Nephron progenitor cell (in vitro differentiated cells): Measurements from ENCODE around the gene BMPER.

Experiments used
- DNase-seq: peaks from one replicate; pipeline ENCODE4 v3.0.0; 2021
- H3K27ac Mint-ChIP-seq: 2 replicates; pipeline ENCODE4 v1.8.0; 2021; ENCODE audit warnings: mild to moderate bottlenecking, moderate library complexity, mixed read lengths
- H3K27me3 Mint-ChIP-seq: 2 replicates; pipeline ENCODE4 v1.8.0; 2021; ENCODE audit warnings: mild to moderate bottlenecking, low read depth, mixed read lengths; ENCODE audit not compliant: poor library complexity
- H3K36me3 Mint-ChIP-seq: 2 replicates; pipeline ENCODE4 v1.8.0; 2021; ENCODE audit warnings: low read depth, mixed read lengths
- H3K4me1 Mint-ChIP-seq: 2 replicates; pipeline ENCODE4 v1.8.0; 2021; ENCODE audit warnings: mixed read lengths
- H3K4me3 Mint-ChIP-seq: 2 replicates; pipeline ENCODE4 v1.8.0; 2021; ENCODE audit warnings: mild to moderate bottlenecking, moderate library complexity, mixed read lengths
- H3K9me3 Mint-ChIP-seq: 2 replicates; pipeline ENCODE4 v1.8.0; 2021; ENCODE audit warnings: mild to moderate bottlenecking, moderate library complexity, mixed read lengths
- CTCF ChIP-seq: fragments of 200-600 bp; sonication (generic); IDR thresholded peaks from 2 replicates; pipeline ENCODE4 v1.5.0; 2021; ENCODE audit warnings: antibody characterized with exemption

BMPER gene

DNA sequence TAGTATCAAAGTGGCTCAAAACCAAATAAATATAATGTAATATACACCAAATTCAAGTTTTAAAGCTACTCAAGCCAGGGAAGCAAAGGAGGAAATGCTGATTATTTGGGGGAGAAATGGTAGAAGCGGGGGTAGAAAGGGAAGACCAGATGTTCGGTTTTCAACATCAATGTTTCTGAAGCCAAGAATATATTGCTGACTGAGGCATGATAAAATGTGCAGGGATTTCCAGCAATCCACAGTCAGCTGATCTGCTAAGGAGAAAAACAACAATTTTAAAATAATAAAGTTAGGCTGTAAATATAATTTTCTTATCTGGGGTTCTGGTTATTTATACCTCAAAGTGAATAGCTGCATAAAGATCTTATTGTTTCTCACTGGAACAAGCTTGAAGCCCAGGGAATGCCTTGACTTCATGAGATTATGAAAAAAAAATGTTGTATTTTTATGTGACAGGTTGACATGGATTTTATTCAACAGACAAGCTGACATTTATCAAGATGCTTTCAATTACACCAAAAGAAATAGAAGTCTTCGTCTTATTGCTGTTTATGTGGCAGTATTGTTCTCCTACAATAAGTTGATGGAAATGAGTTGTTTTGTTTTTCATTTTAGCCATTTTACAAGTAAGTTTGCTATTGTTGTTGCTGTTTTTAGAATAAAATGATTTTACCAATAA lies 28.6 kb upstream of the BMPER start:
- Mint-ChIP-seq H3K4me3 (no peak overlapping the region), H3K27me3 (no peaks in the 10 kb centered on the region), H3K27ac (no peak overlapping the region), H3K36me3 (no peaks in the 10 kb centered on the region), H3K4me1 (peaks cover 28% of the 10 kb centered on the region), H3K9me3 (no peaks in the 10 kb centered on the region)
- no peak for TF ChIP-seq CTCF
- no peak for DNase-seq

DNA sequence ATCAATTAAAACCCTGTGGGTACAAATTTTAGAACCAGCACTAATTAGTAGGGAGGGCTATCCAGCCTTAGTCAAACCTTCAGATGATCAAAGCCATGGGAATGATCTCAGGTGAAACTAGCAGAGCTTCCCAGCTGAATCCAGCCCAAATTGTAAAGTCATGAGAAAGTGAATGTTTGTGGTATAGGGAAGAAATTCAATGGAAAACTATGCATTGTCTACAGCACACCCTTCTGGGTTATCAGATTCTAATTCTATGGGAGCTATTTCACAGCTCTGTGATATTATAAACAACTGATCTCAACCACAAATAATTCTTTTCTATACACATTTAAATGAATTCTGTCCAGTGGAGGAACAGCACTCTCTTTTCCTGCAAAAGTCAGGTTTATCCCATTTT lies 24.6 kb upstream of the BMPER start:
- Mint-ChIP-seq H3K36me3 (no peaks in the 10 kb centered on the region), H3K4me3 (no peak overlapping the region), H3K27ac (no peak overlapping the region), H3K4me1 (peaks cover 19% of the 10 kb centered on the region), H3K9me3 (no peaks in the 10 kb centered on the region), H3K27me3 (no peaks in the 10 kb centered on the region)
- TF ChIP-seq CTCF = no peak
- DNase-seq = no peak

DNA sequence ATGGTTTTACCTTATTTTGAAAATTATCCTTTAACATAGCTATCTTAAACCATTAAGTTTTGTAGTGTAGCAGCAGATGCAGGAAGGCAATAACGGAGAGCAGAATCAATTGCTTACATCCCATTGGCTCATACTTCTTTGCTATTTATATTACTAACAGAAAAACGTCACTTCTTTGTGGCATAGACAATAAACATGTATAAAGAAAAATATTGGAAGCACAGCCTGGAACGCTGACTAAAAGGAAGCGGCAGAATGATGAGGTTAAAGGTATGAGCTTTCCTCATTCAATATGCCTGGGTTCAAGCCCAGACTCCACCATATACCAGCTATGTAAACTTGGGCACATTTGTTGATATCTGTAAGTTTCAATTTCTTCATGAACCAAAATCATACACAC lies 24.0 kb upstream of the BMPER start:
- H3K9me3 Mint-ChIP-seq = no peaks in the 10 kb centered on the region
- no peak overlapping the region for H3K27ac Mint-ChIP-seq
- no peaks in the 10 kb centered on the region for H3K27me3 Mint-ChIP-seq
- H3K36me3 Mint-ChIP-seq = no peaks in the 10 kb centered on the region
- no peak for DNase-seq
- no peak overlapping the region for H3K4me3 Mint-ChIP-seq
- H3K4me1 Mint-ChIP-seq = peaks cover 24% of the 10 kb centered on the region
- no peak for TF ChIP-seq CTCF

GRCh38 chr7:33882040-33882837 lies 23.1 kb upstream of the BMPER start:
- Mint-ChIP-seq H3K4me3 (no peak overlapping the region), H3K9me3 (no peaks in the 10 kb centered on the region), H3K27me3 (no peaks in the 10 kb centered on the region), H3K36me3 (no peaks in the 10 kb centered on the region), H3K27ac (no peak overlapping the region), H3K4me1 (peaks cover 32% of the 10 kb centered on the region)
- no peak for DNase-seq
- no peak for TF ChIP-seq CTCF

DNA sequence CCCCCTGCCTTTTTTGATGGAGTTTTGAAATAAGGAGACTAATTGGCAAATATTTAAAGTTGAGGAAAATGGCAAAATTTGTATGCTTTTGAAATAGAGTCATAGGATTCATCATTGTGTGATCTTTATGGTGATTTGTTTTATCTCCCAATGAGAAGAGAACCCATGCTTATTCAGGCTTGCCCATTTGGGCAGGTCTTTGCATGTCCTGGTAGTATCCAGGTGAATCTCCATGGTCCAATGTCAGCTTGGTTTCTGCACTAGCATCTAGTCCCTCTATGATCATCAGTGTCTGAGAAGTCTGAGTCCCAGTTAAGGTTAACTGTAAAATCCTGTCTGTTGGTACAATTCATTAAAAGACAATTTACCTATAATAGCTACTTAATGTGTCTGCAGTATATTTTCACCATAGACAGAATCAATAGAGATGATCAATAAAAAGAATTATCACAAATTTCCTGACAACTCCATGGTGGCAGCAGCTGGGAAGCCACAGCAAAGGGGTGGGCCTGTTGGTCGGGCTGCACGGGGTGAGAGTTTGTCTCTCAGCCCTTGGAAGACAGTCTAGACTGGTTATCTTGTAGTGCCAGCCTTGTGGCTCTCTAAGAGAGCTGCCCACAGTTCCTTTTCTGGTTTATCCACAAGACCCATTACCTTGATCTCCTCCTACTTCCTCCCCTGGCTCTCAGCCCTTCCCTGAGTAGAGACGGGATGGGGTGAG lies 22.2 kb upstream of the BMPER start:
- no peak for DNase-seq
- H3K4me1 Mint-ChIP-seq = peaks cover 39% of the 10 kb centered on the region
- no peaks in the 10 kb centered on the region for H3K9me3 Mint-ChIP-seq
- no peak overlapping the region for H3K27ac Mint-ChIP-seq
- no peak overlapping the region for H3K4me3 Mint-ChIP-seq
- H3K27me3 Mint-ChIP-seq = no peaks in the 10 kb centered on the region
- TF ChIP-seq CTCF = no peak
- no peaks in the 10 kb centered on the region for H3K36me3 Mint-ChIP-seq
